NCI-H146 (cell line): ENCODE data around the gene CDSN.

Experiments used
- DNase-seq: peaks from one replicate; lab custom pipeline; 2025; lab: John Stamatoyannopoulos, UW

Gene CDSN

GRCh38 chr6:31116661-31117385 is 3.4 kb downstream of the CDSN start:
- no peak for DNase-seq

GRCh38 chr6:31115941-31116560 is 4.2 kb downstream of the CDSN start:
- no peak for DNase-seq

GRCh38 chr6:31114970-31115849 is 5.0 kb downstream of the CDSN start:
- no peak for DNase-seq

GRCh38 chr6:31114541-31114878 is 5.7 kb downstream of the CDSN start, which contains the start of gene PSORS1C1:
TSS of gene PSORS1C1 (plus strand) at chr6:31114800. CDS start at chr6:31129633, 14,833 bp downstream.
- DNase-seq, result no peak

GRCh38 chr6:31113861-31114540 is 6.2 kb downstream of the CDSN start:
- DNase-seq, result no peak

GRCh38 chr6:31112478-31112877 is 7.8 kb downstream of the CDSN start, which contains the start of gene C6orf15:
TSS of gene C6orf15 (minus strand) at chr6:31112575. CDS start at chr6:31112555, 20 bp downstream.
- DNase-seq, result no peak

GRCh38 chr6:31111712-31112111 is 8.5 kb downstream of the CDSN start:
- DNase-seq, result no peak

- no peak for DNase-seq
Measured at GRCh38 chr6:31110825-31111582, 9.2 kb downstream of the CDSN start.

- DNase-seq, result no peak
Measured at GRCh38 chr6:31107052-31107451, 13.2 kb downstream of the CDSN start.

- no peak for DNase-seq
Measured at GRCh38 chr6:31103136-31103535, 17.1 kb downstream of the CDSN start.

GRCh38 chr6:31098449-31098938 is 21.8 kb downstream of the CDSN start:
- DNase-seq, result no peak

- DNase-seq, result no peak
Measured at GRCh38 chr6:31096656-31097055, 23.6 kb downstream of the CDSN start.

- DNase-seq, result no peak
Measured at GRCh38 chr6:31096215-31096614, 24.0 kb downstream of the CDSN start.

GRCh38 chr6:31094389-31094881 is 25.8 kb downstream of the CDSN start:
- no peak for DNase-seq

GRCh38 chr6:31092769-31093505 is 27.3 kb downstream of the CDSN start:
- DNase-seq, result no peak

GRCh38 chr6:31092238-31092637 is 28.0 kb downstream of the CDSN start:
- DNase-seq, result no peak

- no peak for DNase-seq
Measured at GRCh38 chr6:31091680-31092079, 28.6 kb downstream of the CDSN start.

GRCh38 chr6:31090973-31091364 is 29.3 kb downstream of the CDSN start:
- no peak for DNase-seq

GRCh38 chr6:31090275-31090972 is 29.8 kb downstream of the CDSN start:
- no peak for DNase-seq
